RWPE2 (cell line): ENCODE results near the gene MGLL.

Source experiments
- ATAC-seq: fragments of 200-7000 bp; cut with Tn5 transposase; 3 replicates; pipeline ENCODE4 v1.9.1; 2021; ENCODE audit warnings: low read depth
- DNase-seq: peaks from one replicate; pipeline ENCODE4 v3.0.0-alpha.2; 2020; ENCODE audit warnings: low spot score
- H3K27ac ChIP-seq: fragments of 450-650 bp; 2 replicates; pipeline ENCODE4 v1.5.1; 2017; ENCODE audit warnings: mild to moderate bottlenecking; ENCODE audit not compliant: poor library complexity, severe bottlenecking
- H3K27me3 ChIP-seq: fragments of 250-450 bp; sonication (Bioruptor Pico); 2 replicates; pipeline ENCODE4 v1.5.1; 2021; ENCODE audit warnings: mild to moderate bottlenecking, moderate library complexity; ENCODE audit not compliant: insufficient read depth, poor library complexity, severe bottlenecking
- H3K36me3 ChIP-seq: fragments of 250-450 bp; sonication (Bioruptor Pico); 2 replicates; pipeline ENCODE4 v1.5.1; 2020; ENCODE audit warnings: low read depth, mild to moderate bottlenecking, moderate library complexity
- H3K4me1 ChIP-seq: fragments of 250-450 bp; sonication (Bioruptor Pico); 2 replicates; pipeline ENCODE4 v1.5.1; 2021; ENCODE audit warnings: mild to moderate bottlenecking, moderate library complexity; ENCODE audit not compliant: insufficient read depth, poor library complexity, severe bottlenecking
- H3K4me3 ChIP-seq: fragments of 250-450 bp; sonication (Bioruptor Pico); 2 replicates; pipeline ENCODE4 v1.5.1; 2021; ENCODE audit warnings: mild to moderate bottlenecking, moderate library complexity; ENCODE audit not compliant: severe bottlenecking
- H3K9me3 ChIP-seq: fragments of 250-450 bp; sonication (Bioruptor Pico); 2 replicates; pipeline ENCODE4 v1.5.1; 2021; ENCODE audit warnings: mild to moderate bottlenecking, moderate library complexity; ENCODE audit not compliant: severe bottlenecking
- TF ChIP-seq, protein P1 (sequence below): fragments of 450-650 bp; IDR thresholded peaks from one replicate; pipeline ENCODE4 v1.5.1; 2017; ENCODE audit warnings: mild to moderate bottlenecking, moderate library complexity; ENCODE audit not compliant: poor library complexity, severe bottlenecking

MGLL gene

GRCh38 chr3:127680798-127681221 is 141.5 kb downstream of the MGLL start:
- H3K36me3 ChIP-seq: no peaks in the 10 kb centered on the region
- H3K27me3 ChIP-seq: no peaks in the 10 kb centered on the region
- H3K4me1 ChIP-seq: no peaks in the 10 kb centered on the region
- no peak overlapping the region for H3K4me3 ChIP-seq
- no peaks in the 10 kb centered on the region for H3K9me3 ChIP-seq
- no peak overlapping the region for H3K27ac ChIP-seq
- DNase-seq (no peak), ATAC-seq (no peak)
- TF ChIP-seq, protein P1, sequence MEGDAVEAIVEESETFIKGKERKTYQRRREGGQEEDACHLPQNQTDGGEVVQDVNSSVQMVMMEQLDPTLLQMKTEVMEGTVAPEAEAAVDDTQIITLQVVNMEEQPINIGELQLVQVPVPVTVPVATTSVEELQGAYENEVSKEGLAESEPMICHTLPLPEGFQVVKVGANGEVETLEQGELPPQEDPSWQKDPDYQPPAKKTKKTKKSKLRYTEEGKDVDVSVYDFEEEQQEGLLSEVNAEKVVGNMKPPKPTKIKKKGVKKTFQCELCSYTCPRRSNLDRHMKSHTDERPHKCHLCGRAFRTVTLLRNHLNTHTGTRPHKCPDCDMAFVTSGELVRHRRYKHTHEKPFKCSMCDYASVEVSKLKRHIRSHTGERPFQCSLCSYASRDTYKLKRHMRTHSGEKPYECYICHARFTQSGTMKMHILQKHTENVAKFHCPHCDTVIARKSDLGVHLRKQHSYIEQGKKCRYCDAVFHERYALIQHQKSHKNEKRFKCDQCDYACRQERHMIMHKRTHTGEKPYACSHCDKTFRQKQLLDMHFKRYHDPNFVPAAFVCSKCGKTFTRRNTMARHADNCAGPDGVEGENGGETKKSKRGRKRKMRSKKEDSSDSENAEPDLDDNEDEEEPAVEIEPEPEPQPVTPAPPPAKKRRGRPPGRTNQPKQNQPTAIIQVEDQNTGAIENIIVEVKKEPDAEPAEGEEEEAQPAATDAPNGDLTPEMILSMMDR: no peak

- no peaks in the 10 kb centered on the region for H3K9me3 ChIP-seq
- no peaks in the 10 kb centered on the region for H3K4me1 ChIP-seq
- no peak overlapping the region for H3K27ac ChIP-seq
- H3K27me3 ChIP-seq: no peaks in the 10 kb centered on the region
- ATAC-seq (no peak), DNase-seq (no peak)
- H3K4me3 ChIP-seq: no peak overlapping the region
- TF ChIP-seq, protein P1: no peak
- no peaks in the 10 kb centered on the region for H3K36me3 ChIP-seq
Observed at GRCh38 chr3:127680146-127680661, 142.1 kb downstream of the MGLL start.

GRCh38 chr3:127679534-127680145 is 142.7 kb downstream of the MGLL start:
- no peaks in the 10 kb centered on the region for H3K27me3 ChIP-seq
- H3K9me3 ChIP-seq: no peaks in the 10 kb centered on the region
- no peaks in the 10 kb centered on the region for H3K4me1 ChIP-seq
- no peaks in the 10 kb centered on the region for H3K36me3 ChIP-seq
- H3K4me3 ChIP-seq: no peak overlapping the region
- ATAC-seq (no peak), DNase-seq (no peak)
- H3K27ac ChIP-seq: no peak overlapping the region
- TF ChIP-seq, protein P1: no peak

GRCh38 chr3:127678611-127679533 is 143.4 kb downstream of the MGLL start:
- DNase-seq (no peak), ATAC-seq (no peak)
- TF ChIP-seq, protein P1: no peak
- H3K4me1 ChIP-seq: no peaks in the 10 kb centered on the region
- no peaks in the 10 kb centered on the region for H3K36me3 ChIP-seq
- no peaks in the 10 kb centered on the region for H3K9me3 ChIP-seq
- no peak overlapping the region for H3K4me3 ChIP-seq
- H3K27ac ChIP-seq: no peak overlapping the region
- no peaks in the 10 kb centered on the region for H3K27me3 ChIP-seq
